ENCODE results near the gene MYL10.

- TF ChIP-seq, protein P1, sequence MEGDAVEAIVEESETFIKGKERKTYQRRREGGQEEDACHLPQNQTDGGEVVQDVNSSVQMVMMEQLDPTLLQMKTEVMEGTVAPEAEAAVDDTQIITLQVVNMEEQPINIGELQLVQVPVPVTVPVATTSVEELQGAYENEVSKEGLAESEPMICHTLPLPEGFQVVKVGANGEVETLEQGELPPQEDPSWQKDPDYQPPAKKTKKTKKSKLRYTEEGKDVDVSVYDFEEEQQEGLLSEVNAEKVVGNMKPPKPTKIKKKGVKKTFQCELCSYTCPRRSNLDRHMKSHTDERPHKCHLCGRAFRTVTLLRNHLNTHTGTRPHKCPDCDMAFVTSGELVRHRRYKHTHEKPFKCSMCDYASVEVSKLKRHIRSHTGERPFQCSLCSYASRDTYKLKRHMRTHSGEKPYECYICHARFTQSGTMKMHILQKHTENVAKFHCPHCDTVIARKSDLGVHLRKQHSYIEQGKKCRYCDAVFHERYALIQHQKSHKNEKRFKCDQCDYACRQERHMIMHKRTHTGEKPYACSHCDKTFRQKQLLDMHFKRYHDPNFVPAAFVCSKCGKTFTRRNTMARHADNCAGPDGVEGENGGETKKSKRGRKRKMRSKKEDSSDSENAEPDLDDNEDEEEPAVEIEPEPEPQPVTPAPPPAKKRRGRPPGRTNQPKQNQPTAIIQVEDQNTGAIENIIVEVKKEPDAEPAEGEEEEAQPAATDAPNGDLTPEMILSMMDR (IDR thresholded peaks at IDR 0.05; ENCODE audit: poor library complexity, severe bottlenecking): no peak
- TF ChIP-seq RAD21 (conservative IDR thresholded peaks at IDR 0.05) (no peak), EZH2 (IDR thresholded peaks at IDR 0.05; ENCODE audit: borderline replicate concordance, insufficient read depth, low read length, poor library complexity, severe bottlenecking) (no peak), SMC3 (conservative IDR thresholded peaks at IDR 0.05; ENCODE audit: poor library complexity) (no peak), POLR2AphosphoS5 (IDR thresholded peaks at IDR 0.05) (no peak), EP300 (conservative IDR thresholded peaks at IDR 0.05; ENCODE audit: poor library complexity, severe bottlenecking) (no peak), MXI1 (conservative IDR thresholded peaks at IDR 0.05; ENCODE audit: poor library complexity, severe bottlenecking) (no peak), TAF1 (IDR thresholded peaks at IDR 0.05; ENCODE audit: low read depth) (no peak)
These were observed 40.8 kb downstream of the MYL10 start for GRCh38 chr7:101588131-101588935.

Data from neural cell (in vitro differentiated cells).